Parathyroid adenoma (tissue), 2 donors: ENCODE measurements around the gene EML3.
A peak's percentile ranks its signal among the peaks of the same experiment; 100 is the strongest.

Experiments
- H2AFZ ChIP-seq: fragments of 300-600 bp; sonication (generic); one replicate; pipeline ENCODE4 v1.7.0; 2017; ENCODE audit warnings: antibody characterized with exemption, mild to moderate bottlenecking
- H3K27ac ChIP-seq: fragments of 300-600 bp; sonication (generic); one replicate; pipeline ENCODE4 v1.7.0; 2017
- H3K27me3 ChIP-seq: fragments of 300-600 bp; sonication (generic); one replicate; pipeline ENCODE4 v1.7.0; 2017; ENCODE audit warnings: low read length; ENCODE audit not compliant: control insufficient read depth, insufficient read depth
- H3K36me3 ChIP-seq: fragments of 300-600 bp; sonication (generic); one replicate; pipeline ENCODE4 v1.7.0; 2017; ENCODE audit warnings: low read length; ENCODE audit not compliant: control insufficient read depth, insufficient read depth
- H3K4me1 ChIP-seq: fragments of 300-600 bp; sonication (generic); one replicate; pipeline ENCODE4 v1.7.0; 2017; ENCODE audit warnings: control low read depth
- H3K4me2 ChIP-seq: fragments of 300-600 bp; sonication (generic); one replicate; pipeline ENCODE4 v1.7.0; 2017; ENCODE audit warnings: low read length
- H3K4me3 ChIP-seq: fragments of 300-600 bp; sonication (generic); one replicate; pipeline ENCODE4 v1.7.0; 2017; ENCODE audit warnings: low read depth, low read length
- H3K79me2 ChIP-seq: fragments of 300-600 bp; sonication (generic); one replicate; pipeline ENCODE4 v1.7.0; 2017; ENCODE audit warnings: control low read depth
- H3K9ac ChIP-seq: fragments of 300-600 bp; sonication (generic); one replicate; pipeline ENCODE4 v1.7.0; 2017; ENCODE audit warnings: mild to moderate bottlenecking
- H3K9me3 ChIP-seq: fragments of 300-600 bp; sonication (generic); one replicate; pipeline ENCODE4 v1.7.0; 2017; ENCODE audit warnings: low read length; ENCODE audit not compliant: control insufficient read depth
- CTCF ChIP-seq: fragments of 300-600 bp; sonication (generic); IDR thresholded peaks from one replicate; pipeline ENCODE4 v1.7.0; 2017; ENCODE audit warnings: antibody characterized with exemption, mild to moderate bottlenecking
- donor health status: primary hyperparathyroidism.

The EML3 gene

GRCh38 chr11:62611705-62612365 is 740 bp downstream of the EML3 start:
- Histone ChIP-seq H3K4me2 (peak overlapping the region; percentile 73), H3K9me3 (no peaks in the 10 kb centered on the region), H3K27ac (peak overlapping the region; percentile 83), H3K36me3 (no peaks in the 10 kb centered on the region), H2AFZ (peak overlapping the region; percentile 73), H3K27me3 (no peaks in the 10 kb centered on the region), H3K79me2 (no peaks in the 10 kb centered on the region), H3K9ac (peak overlapping the region; percentile 37), H3K4me3 (peak overlapping the region; percentile 63), H3K4me1 (no peaks in the 10 kb centered on the region)
- TF ChIP-seq CTCF = no peak

GRCh38 chr11:62610814-62611704 is 1.5 kb downstream of the EML3 start:
- Histone ChIP-seq H3K36me3 (no peaks in the 10 kb centered on the region), H3K79me2 (no peaks in the 10 kb centered on the region), H3K4me3 (peak overlapping the region; percentile 63), H3K4me1 (no peaks in the 10 kb centered on the region), H2AFZ (peak overlapping the region; percentile 73), H3K27ac (peak overlapping the region; percentile 83), H3K4me2 (peak overlapping the region; percentile 73), H3K9me3 (no peaks in the 10 kb centered on the region), H3K9ac (no peak overlapping the region), H3K27me3 (no peaks in the 10 kb centered on the region)
- no peak for TF ChIP-seq CTCF

- H3K9ac ChIP-seq = no peak overlapping the region
- no peak overlapping the region for H3K4me2 ChIP-seq
- no peaks in the 10 kb centered on the region for H3K36me3 ChIP-seq
- H3K4me3 ChIP-seq = no peak overlapping the region
- no peak overlapping the region for H3K27ac ChIP-seq
- no peak for TF ChIP-seq CTCF
- H3K79me2 ChIP-seq = no peaks in the 10 kb centered on the region
- no peaks in the 10 kb centered on the region for H3K27me3 ChIP-seq
- H3K4me1 ChIP-seq = no peaks in the 10 kb centered on the region
- no peak overlapping the region for H2AFZ ChIP-seq
- no peaks in the 10 kb centered on the region for H3K9me3 ChIP-seq
Observed at GRCh38 chr11:62610403-62610802, 2.2 kb downstream of the EML3 start.

GRCh38 chr11:62608776-62609175 is 3.8 kb downstream of the EML3 start:
- no peaks in the 10 kb centered on the region for H3K9me3 ChIP-seq
- no peak overlapping the region for H3K27ac ChIP-seq
- H3K4me2 ChIP-seq = no peak overlapping the region
- no peak overlapping the region for H3K4me3 ChIP-seq
- no peak for TF ChIP-seq CTCF
- H2AFZ ChIP-seq = no peak overlapping the region
- no peaks in the 10 kb centered on the region for H3K79me2 ChIP-seq
- H3K36me3 ChIP-seq = no peaks in the 10 kb centered on the region
- H3K4me1 ChIP-seq = no peaks in the 10 kb centered on the region
- H3K27me3 ChIP-seq = no peaks in the 10 kb centered on the region
- H3K9ac ChIP-seq = no peak overlapping the region
